ENCODE measurements around the gene AMN1.

DNA sequence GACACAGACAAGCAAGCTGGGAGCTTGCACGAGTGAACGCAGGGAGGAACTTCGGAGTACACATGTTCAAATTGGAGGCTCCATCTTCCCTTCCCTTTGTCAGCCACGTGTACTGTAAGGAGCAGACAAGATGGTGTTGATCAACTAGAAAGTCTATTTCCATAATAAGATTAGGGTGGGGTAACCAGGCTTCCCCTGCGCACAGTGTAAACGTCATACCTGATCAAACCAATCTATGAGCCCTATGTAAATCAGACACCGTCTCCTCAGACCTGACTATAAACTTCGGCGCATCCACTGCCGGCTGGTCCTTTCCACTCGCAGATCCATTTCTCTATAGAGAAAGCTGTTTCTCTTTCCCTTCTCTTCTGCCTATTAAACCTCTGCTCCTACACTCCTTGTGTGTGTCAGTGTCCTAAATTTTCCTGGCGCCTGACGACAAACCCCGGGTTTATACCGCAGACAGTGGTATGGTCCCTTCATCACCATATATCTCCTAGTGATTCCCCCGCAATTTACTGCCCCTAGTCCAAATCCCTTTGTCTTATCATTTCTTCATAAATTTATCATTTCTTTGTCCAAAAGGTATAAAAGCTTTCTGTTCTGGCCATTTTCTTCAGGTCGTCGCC is 76.8 kb downstream of the AMN1 start:
- TF ChIP-seq CTCF (conservative IDR thresholded peaks at IDR 0.05; ENCODE audit: low read depth, low read length) (no peak), EZH2 (IDR thresholded peaks at IDR 0.05; ENCODE audit: low read length, unreplicated experiment) (no peak), EZH2phosphoT487 (IDR thresholded peaks at IDR 0.05; ENCODE audit: borderline replicate concordance, low read length) (no peak)

Data from PC-3 (cell line).